ENCODE measurements around the gene IL22RA1. TPM values are rescaled to one million over a fixed set of nuclear protein-coding genes. Genes with fewer than 3 reads are reported as not detected.

IL22RA1 gene
- total and polyA plus RNA-seq, 2 of the 8 experiments (the other 6 are each of a cell fraction or from before 2014, with no cell fraction given), result 0.17 to 0.32 TPM

DNA sequence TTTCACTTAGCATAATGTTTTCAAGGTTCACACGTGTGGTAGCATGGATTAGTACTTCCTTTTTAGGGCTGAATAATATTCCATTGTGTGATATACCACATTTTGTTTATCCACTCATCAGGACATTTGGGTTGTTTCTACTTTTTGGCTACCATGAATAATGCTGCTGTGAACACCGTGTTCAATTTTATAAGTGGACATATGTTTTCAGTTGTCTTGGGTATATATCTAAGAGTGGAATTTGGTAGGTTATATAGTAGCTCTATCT lies 3.8 kb downstream of the IL22RA1 start (continued):
- TF ChIP-seq, protein P1, sequence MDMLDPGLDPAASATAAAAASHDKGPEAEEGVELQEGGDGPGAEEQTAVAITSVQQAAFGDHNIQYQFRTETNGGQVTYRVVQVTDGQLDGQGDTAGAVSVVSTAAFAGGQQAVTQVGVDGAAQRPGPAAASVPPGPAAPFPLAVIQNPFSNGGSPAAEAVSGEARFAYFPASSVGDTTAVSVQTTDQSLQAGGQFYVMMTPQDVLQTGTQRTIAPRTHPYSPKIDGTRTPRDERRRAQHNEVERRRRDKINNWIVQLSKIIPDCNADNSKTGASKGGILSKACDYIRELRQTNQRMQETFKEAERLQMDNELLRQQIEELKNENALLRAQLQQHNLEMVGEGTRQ (IDR thresholded peaks at IDR 0.05; ENCODE audit: low read length), result no peak
- TF ChIP-seq HDAC2 (IDR thresholded peaks at IDR 0.05; ENCODE audit: borderline replicate concordance in 1 of 2, low read depth in 2 of 2, low read length in 2 of 2), result no peak
- no peak for TF ChIP-seq RFX5 (IDR thresholded peaks at IDR 0.05; ENCODE audit: borderline replicate concordance, low read depth, low read length)
- TF ChIP-seq, protein P2, sequence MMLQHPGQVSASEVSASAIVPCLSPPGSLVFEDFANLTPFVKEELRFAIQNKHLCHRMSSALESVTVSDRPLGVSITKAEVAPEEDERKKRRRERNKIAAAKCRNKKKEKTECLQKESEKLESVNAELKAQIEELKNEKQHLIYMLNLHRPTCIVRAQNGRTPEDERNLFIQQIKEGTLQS (IDR thresholded peaks at IDR 0.05; ENCODE audit: insufficient read depth, low read depth, low read length), result no peak
